HG02885 (cell line): ENCODE data around the gene DCN.
"Not testable (repeated sequence)": the region's sequence is repeated elsewhere in the genome, so short reads cannot be mapped to it uniquely, and the experiment has no call there.

Experiments
- ATAC-seq: cut with Tn5 transposase; IDR thresholded peaks from one replicate; pipeline ENCODE4 v1.9.1; 2021; ENCODE audit warnings: mild to moderate bottlenecking; ENCODE audit not compliant: unreplicated experiment, poor library complexity

The DCN gene

GRCh38 chr12:91182636-91183455, at the start of gene DCN:
Gene DCN, minus strand, starts transcription at chr12:91182817. Its CDS starts 4,265 bp downstream, at chr12:91178552.
- no peak for ATAC-seq

- ATAC-seq = no peak
These were observed 48.2 kb upstream of the DCN start for GRCh38 chr12:91230841-91231240.

DNA sequence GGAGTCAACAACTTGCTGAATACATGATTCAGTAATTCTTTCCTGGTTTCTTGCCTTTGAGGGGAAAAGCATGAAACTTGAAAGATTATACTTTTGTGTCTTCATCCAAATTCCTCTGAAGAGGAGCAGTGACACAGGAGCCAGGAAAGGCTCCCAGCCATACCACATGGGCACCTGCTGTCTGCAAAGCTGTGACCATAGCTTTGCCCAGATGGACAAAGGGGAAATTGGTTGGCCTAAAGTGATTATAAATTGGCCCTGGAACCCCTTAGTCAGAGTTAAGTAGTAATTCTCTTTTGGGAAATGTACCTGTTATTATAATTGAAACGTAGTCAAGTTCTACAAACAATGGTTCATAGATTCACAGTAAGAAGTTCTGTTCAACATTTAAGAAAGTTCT, 44.3 kb upstream of the DCN start:
- no peak for ATAC-seq

DNA sequence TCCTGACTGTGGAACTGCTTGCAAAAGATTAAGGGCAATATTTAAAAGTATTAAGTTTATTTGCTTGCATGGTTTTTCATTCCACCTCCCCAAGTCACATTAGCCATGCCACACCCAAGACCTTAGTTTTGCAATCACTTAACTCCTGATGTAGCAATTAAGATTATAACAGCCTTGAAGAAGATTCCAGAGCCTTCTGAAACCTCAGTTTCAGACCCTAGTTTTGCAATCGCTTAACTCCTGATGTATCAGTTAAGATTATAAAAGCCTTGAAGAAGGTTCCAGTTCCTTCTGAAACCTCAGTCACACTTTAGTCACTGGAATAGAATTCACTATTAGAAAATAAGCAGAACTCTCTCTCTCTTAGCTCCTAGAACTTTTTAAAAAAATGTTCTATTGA, 42.7 kb upstream of the DCN start:
- no peak for ATAC-seq

GRCh38 chr12:91224401-91224800, 41.8 kb upstream of the DCN start:
- no peak for ATAC-seq

DNA sequence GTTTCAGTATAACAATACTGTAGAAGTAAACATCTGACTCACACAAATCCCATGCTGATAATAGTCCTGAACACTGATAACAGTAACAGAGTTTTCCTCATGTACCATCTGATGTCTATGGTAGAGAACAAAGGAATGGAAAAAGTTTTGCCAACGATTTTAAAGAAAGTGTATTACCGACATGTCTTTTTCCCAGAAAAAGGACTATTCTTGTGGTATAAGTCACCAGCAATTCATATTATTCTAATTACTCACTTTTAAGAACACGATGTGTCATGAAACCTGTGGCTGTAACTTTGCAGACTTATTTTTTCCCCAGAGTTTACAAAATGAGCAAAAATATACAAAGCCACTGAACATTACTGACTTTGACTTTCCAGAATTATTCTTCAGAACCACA, 40.1 kb upstream of the DCN start:
- no peak for ATAC-seq

GRCh38 chr12:91219919-91220318, 37.3 kb upstream of the DCN start:
- ATAC-seq = no peak

DNA sequence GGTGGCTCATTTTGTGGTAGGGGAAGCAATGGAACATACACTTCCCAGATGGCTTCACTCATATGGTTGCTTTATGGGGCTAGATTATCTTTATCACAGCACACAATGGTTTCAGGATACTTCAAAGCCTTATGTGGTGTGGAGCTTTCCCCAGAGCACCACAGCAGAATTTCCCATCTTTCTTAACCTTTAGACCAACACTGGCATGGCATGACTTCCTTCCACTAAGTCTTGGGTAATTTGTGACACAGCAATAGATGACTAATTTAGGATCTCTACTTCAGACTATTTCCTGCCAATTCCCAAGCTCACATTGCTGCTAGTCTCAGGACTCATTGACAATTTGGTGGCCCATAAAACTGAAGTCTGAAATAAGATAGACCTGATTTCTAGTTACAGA, 36.9 kb upstream of the DCN start:
- no peak for ATAC-seq

DNA sequence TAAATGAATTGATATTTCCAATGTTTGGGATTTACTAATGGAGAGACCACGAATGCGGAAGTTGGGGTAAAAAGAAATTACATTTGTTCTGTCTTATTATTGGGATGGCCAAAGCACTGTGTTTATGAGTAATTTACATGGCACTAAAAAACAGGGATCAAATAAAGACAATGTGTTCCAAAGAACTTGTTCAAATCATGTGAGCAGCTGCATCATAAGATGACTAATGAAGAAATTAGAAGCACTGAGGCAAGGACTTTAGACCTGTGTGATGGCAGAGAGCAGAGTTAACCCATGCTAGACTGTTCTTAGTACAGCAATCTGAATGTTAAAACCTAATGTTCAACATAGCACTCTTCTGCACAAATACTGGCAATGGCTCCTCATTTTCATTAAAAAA, 34.3 kb upstream of the DCN start:
- no peak for ATAC-seq

DNA sequence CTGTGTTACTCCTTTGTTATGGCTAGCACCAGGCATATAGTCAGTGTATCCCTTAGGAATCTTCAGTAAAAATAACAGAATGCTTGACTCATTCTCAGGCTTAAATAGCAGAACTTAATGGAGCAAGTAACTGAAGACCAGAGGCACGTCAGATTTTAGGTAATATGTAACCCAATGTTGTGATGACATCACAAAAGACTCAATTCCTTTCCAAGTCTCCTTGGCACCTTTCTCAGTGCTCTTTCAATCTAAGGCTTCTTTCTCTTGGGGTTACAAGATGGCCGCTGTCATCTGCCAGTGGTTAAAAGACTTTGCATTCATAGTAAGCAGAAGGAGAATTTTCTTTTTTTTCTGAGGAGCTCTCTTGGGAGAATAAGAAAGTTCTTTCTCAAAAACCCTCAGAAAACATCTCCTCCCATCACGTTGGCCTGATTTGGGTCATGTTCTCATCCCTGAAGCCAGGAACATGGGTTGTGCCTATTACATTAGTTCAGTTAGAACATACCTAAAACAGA, 33.4 kb upstream of the DCN start:
- no peak for ATAC-seq

DNA sequence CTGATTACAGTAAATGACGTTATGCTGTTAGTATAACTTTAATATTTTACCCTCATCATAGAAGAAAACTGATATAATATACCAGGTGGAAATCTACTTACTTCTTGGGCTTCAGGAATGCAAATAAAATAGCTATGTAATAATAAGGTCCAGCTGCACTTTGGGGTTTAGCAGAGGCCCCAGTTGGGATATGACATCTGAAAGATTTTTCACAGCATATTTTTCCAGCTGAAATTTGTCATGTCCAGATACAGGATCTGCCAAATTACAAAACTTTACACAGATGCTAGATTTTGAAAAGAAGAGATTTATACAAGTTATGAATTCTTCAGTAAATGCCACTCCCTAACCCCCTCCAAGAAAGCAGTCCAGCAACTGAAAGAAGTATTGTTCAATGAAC, 29.2 kb upstream of the DCN start:
- no peak for ATAC-seq

- ATAC-seq = no peak
These were observed 28.0 kb upstream of the DCN start for GRCh38 chr12:91210618-91211017.

DNA sequence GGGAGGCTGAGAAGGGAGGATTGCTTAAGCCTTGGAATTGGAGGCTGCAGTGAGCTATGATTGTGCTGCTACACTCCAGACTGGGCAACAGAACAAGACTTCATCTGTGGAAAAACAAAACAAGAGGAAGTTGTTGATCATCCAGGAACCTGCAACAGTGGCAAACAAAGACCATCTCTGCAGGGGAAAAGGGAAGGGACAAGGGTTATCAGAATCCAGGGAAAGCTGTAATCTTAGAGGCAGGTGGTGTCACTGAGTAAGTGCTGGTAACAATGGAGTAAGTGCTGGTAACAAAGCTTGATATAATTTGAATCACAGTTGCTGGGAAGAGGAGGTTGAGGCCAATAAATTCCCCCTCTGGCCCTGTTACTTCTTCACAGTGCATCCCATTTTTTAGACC, 27.5 kb upstream of the DCN start:
- no peak for ATAC-seq

GRCh38 chr12:91207301-91207700, 24.7 kb upstream of the DCN start:
- ATAC-seq = not testable (repeated sequence)

DNA sequence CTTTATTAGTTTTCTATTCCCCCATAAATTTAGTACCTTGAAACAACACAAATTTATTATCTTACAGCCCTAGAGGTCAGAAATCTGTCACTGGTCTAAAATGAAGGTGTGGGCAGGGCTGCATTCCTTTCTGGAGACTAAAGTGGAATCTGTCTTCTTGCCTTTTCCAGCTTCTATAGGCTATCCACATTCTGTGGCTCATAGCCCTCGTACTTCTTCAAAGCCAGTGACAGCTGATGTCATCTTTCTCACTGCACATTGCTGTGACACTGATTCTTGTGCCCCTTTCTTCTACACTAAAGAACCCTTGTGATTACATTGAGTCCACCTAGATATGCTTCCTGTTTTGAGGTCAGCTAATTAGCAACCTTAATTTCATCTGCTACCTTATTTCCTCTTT, 23.2 kb upstream of the DCN start:
- ATAC-seq = no peak

- no peak for ATAC-seq
These were observed 21.8 kb upstream of the DCN start for GRCh38 chr12:91204421-91204820.

DNA sequence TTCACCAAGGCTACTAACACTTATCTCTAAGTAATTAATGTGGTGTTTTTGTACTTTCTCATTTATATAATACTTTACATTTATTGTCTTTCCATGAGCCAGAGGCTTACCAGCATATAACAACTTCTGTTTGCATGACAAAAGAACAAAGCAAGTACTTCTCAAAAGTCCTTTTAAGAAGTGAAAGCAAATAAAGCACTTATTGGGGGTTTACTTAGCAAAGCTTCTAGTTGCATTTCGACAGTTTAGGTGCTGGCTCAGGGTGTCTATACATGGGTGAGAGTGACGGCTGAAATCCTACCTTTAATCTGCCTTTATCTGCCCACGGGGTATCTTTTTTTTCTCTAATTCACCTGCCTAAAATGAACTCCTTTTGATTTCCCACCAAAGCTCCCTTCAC, 21.0 kb upstream of the DCN start:
- no peak for ATAC-seq

GRCh38 chr12:91202390-91202789, 19.8 kb upstream of the DCN start:
- no peak for ATAC-seq

- no peak for ATAC-seq
These were observed 13.8 kb upstream of the DCN start for GRCh38 chr12:91196436-91196835.

DNA sequence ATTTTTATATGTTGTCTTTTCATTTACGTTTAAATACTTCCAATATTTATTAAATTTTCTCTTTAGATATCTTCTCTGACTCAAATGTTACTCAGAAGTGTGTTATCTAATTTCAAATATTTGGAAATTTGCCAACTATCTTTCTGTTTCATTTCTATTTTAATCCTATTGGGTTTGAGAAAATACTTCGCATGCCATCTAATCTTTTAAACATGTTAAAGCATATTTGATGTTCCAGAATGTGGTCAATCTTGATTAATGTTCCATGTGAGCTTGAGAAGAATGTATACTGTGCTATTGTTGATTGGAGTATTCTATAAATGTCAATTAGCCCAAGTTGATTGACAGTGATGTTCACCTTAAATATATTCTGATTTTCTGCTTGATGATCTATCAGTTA, 11.9 kb upstream of the DCN start:
- no peak for ATAC-seq

DNA sequence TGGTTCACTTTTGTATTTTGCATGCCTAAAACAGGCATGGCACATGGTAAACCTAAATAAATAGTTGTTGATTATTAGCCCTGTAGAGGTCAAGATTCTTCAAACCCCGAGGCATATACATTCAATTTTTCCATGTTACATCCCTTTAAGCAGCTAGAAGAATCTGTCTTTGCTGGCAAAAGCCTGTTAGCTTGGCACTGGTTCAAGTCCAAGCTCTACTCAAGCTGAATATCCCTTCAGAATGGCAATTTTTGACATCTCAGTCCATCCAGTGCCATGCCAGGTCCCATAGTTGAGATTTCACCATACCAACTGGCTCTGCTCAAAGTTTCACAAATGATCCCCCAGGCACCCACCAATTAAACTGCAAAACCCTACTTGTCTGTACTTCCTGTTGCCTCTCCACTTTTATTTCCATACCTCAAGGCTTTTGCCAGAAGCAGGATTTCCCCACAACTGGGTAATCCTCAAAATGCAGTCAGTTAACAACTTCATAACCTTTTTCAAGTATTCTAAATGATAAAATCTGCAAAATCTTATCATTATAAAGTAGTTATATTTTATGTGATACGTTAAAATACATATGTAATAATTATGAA, 9.0 kb upstream of the DCN start:
- ATAC-seq = no peak

- ATAC-seq = no peak
These were observed 6.9 kb upstream of the DCN start for GRCh38 chr12:91189516-91189915.
